GM23338 (cell line): Measurements from ENCODE around the gene RABGAP1L. TPM values are rescaled to one million over a fixed set of nuclear protein-coding genes. Genes with fewer than 3 reads are reported as not detected.

Experiments
- ATAC-seq: fragments of 200-7000 bp; cut with Tn5 transposase; 3 replicates; pipeline ENCODE4 v1.9.1; 2020
- DNase-seq: peaks from one replicate; pipeline ENCODE4 v3.0.0-alpha.2; 2015; ENCODE audit warnings: low spot score
- H2AFZ ChIP-seq: fragments of 200-600 bp; sonication (generic); 2 replicates; pipeline ENCODE4 v1.8.0; 2016; ENCODE audit warnings: antibody characterized with exemption, mild to moderate bottlenecking, moderate library complexity
- H3F3A ChIP-seq: fragments of 200-600 bp; sonication (generic); replicated peaks from 2 replicates; pipeline ENCODE4 v1.8.0; 2017; ENCODE audit warnings: antibody characterized with exemption, mixed run types, low read depth
- H3K27ac ChIP-seq: fragments of 200-600 bp; sonication (generic); 2 replicates; pipeline ENCODE4 v1.6.1; 2016; ENCODE audit warnings: low read depth
- H3K27me3 ChIP-seq: fragments of 200-600 bp; sonication (generic); 2 replicates; pipeline ENCODE4 v1.8.0; 2016; ENCODE audit warnings: mild to moderate bottlenecking, mixed run types, moderate library complexity; ENCODE audit not compliant: insufficient read depth
- H3K36me3 ChIP-seq: fragments of 200-600 bp; sonication (generic); 2 replicates; pipeline ENCODE4 v1.8.0; 2016; ENCODE audit warnings: mild to moderate bottlenecking; ENCODE audit not compliant: insufficient read depth
- H3K4me1 ChIP-seq: fragments of 200-600 bp; sonication (generic); 2 replicates; pipeline ENCODE4 v1.8.0; 2016; ENCODE audit warnings: mild to moderate bottlenecking, moderate library complexity; ENCODE audit not compliant: insufficient read depth
- H3K4me2 ChIP-seq: fragments of 200-600 bp; sonication (generic); 2 replicates; pipeline ENCODE4 v1.7.1; 2017; ENCODE audit warnings: mixed run types
- H3K4me3 ChIP-seq: fragments of 200-600 bp; sonication (generic); 2 replicates; pipeline ENCODE4 v1.6.1; 2016; ENCODE audit warnings: mixed run types
- H3K79me2 ChIP-seq: fragments of 200-600 bp; sonication (generic); replicated peaks from 2 replicates; pipeline ENCODE4 v1.8.0; 2017; ENCODE audit warnings: mild to moderate bottlenecking; ENCODE audit not compliant: insufficient read depth
- H3K9me2 ChIP-seq: fragments of 200-600 bp; sonication (generic); 2 replicates; pipeline ENCODE4 v1.8.0; 2017; ENCODE audit not compliant: insufficient read depth
- H4K20me1 ChIP-seq: fragments of 200-600 bp; sonication (generic); replicated peaks from 2 replicates; pipeline ENCODE4 v1.8.0; 2017; ENCODE audit warnings: mild to moderate bottlenecking; ENCODE audit not compliant: insufficient read depth
- H3K27ac Mint-ChIP-seq: 2 replicates; pipeline ENCODE4 v1.8.0; 2020; ENCODE audit warnings: inconsistent platforms, mild to moderate bottlenecking, moderate library complexity, mixed read lengths
- H3K27me3 Mint-ChIP-seq: 3 replicates; pipeline ENCODE4 v1.8.0; 2022; ENCODE audit warnings: low read depth, mild to moderate bottlenecking, moderate library complexity, mixed read lengths, inconsistent platforms; ENCODE audit not compliant: insufficient read depth, poor library complexity
- H3K36me3 Mint-ChIP-seq: 3 replicates; pipeline ENCODE4 v1.8.0; 2021; ENCODE audit warnings: low read depth, mild to moderate bottlenecking, inconsistent platforms, moderate library complexity, mixed read lengths
- H3K4me1 Mint-ChIP-seq: 3 replicates; pipeline ENCODE4 v1.8.0; 2020; ENCODE audit warnings: mild to moderate bottlenecking, inconsistent platforms, mixed read lengths
- H3K4me3 Mint-ChIP-seq: 3 replicates; pipeline ENCODE4 v1.8.0; 2021; ENCODE audit warnings: moderate library complexity, mild to moderate bottlenecking, inconsistent platforms, mixed read lengths
- H3K9me3 Mint-ChIP-seq: 3 replicates; pipeline ENCODE4 v1.8.0; 2020; ENCODE audit warnings: moderate library complexity, mild to moderate bottlenecking, inconsistent platforms, mixed read lengths
- CREB1 ChIP-seq: fragments of 250-450 bp; sonication (Bioruptor Pico); IDR thresholded peaks from 2 replicates; pipeline ENCODE4 v1.5.0; 2020; ENCODE audit warnings: low read depth, mild to moderate bottlenecking, moderate library complexity
- EZH2 ChIP-seq: fragments of 200-600 bp; sonication (generic); IDR thresholded peaks from one replicate; pipeline ENCODE4 v1.8.0; 2017; ENCODE audit warnings: antibody characterized with exemption, mild to moderate bottlenecking, low read depth; ENCODE audit not compliant: unreplicated experiment
- EZH2phosphoT487 ChIP-seq: fragments of 200-600 bp; sonication (generic); IDR thresholded peaks from one replicate; pipeline ENCODE4 v1.8.1; 2018; ENCODE audit warnings: antibody characterized with exemption; ENCODE audit not compliant: unreplicated experiment
- JUNB ChIP-seq: IDR thresholded peaks from one replicate; pipeline ENCODE4 v1.6.1; 2016; ENCODE audit warnings: antibody characterized with exemption; ENCODE audit not compliant: unreplicated experiment
- NANOG ChIP-seq: IDR thresholded peaks from 2 replicates; pipeline ENCODE4 v1.6.1; 2016; ENCODE audit warnings: antibody characterized with exemption, borderline replicate concordance
- POLR2AphosphoS5 ChIP-seq: IDR thresholded peaks from 2 replicates; pipeline ENCODE4 v1.6.1; 2016; ENCODE audit warnings: antibody characterized with exemption, low read depth
- STAT1 ChIP-seq: IDR thresholded peaks from one replicate; pipeline ENCODE4 v1.6.1; 2016; ENCODE audit warnings: antibody characterized with exemption; ENCODE audit not compliant: unreplicated experiment
- ZNF114 ChIP-seq: fragments of 250-450 bp; sonication (Bioruptor Pico); IDR thresholded peaks from 2 replicates; pipeline ENCODE4 v1.5.0; 2020; ENCODE audit warnings: mild to moderate bottlenecking, moderate library complexity
- ZNF331 ChIP-seq: fragments of 250-450 bp; sonication (Bioruptor Pico); IDR thresholded peaks from 2 replicates; pipeline ENCODE4 v1.5.0; 2020; ENCODE audit warnings: low read depth, mild to moderate bottlenecking, moderate library complexity
- polyA plus RNA-seq: library from polyadenylated mRNA; unstranded; fragments of >200 nt; fragmentation: Nextera tagmentation; extraction: Ambion mirVana; gene quantifications from 2 replicates; pipeline ENCODE4 v1.2.1, GENCODE V29; 2016
- total RNA-seq: library from RNA; depleted of rRNA; stranded (reverse); fragments of >200 nt; shearing (Covaris generic); gene quantifications from 2 replicates; pipeline ENCODE4 v1.2.3, GENCODE V29; 2014
- TF ChIP-seq, protein P1 (sequence below), 2 experiments: fragments of 200-600 bp in 1 of 2; sonication (generic) in 1 of 2; conservative IDR thresholded peaks; 2 replicates each; pipeline versions ENCODE4 v1.5.1 to v1.6.1; 2016 to 2017; ENCODE audit warnings: antibody characterized with exemption in 2 of 2, low read depth in 2 of 2, mild to moderate bottlenecking in 2 of 2, moderate library complexity in 1 of 2
- TF ChIP-seq, protein P2 (sequence below): IDR thresholded peaks from one replicate; pipeline ENCODE4 v1.6.1; 2018; ENCODE audit warnings: antibody characterized with exemption; ENCODE audit not compliant: unreplicated experiment
- TF ChIP-seq, protein P3 (sequence below): fragments of 250-450 bp; sonication (Bioruptor Pico); IDR thresholded peaks from 2 replicates; pipeline ENCODE4 v1.5.0; 2020; ENCODE audit warnings: mild to moderate bottlenecking, moderate library complexity
- TF ChIP-seq, protein P4 (sequence below): IDR thresholded peaks from 2 replicates; pipeline ENCODE4 v1.6.1; 2016; ENCODE audit warnings: antibody characterized with exemption

Gene RABGAP1L
- total and polyA plus RNA-seq, 2 experiments from 2014 or later, result 83.2 to 136 TPM

DNA sequence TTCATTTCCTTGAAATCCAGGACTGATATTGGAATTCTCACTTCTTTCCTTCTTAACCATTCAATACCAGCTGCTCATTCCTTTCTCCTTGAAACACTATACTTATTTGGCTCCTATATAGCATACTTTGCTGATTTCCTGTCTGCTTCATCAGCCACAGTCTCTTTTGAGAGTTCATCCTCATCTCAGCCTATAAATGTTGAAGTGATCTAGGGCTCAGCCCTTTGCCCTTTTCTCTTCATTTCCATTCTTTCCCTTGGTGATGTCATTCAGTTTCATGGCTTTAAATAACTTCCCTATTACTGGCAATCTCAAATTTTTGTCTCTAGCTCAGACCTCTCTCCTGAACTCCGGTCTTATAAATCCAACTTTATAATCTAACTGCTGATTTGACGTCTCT, 24.1 kb upstream of the RABGAP1L start:
- no peaks in the 10 kb centered on the region for H3K27me3 ChIP-seq
- TF ChIP-seq, protein P1, sequence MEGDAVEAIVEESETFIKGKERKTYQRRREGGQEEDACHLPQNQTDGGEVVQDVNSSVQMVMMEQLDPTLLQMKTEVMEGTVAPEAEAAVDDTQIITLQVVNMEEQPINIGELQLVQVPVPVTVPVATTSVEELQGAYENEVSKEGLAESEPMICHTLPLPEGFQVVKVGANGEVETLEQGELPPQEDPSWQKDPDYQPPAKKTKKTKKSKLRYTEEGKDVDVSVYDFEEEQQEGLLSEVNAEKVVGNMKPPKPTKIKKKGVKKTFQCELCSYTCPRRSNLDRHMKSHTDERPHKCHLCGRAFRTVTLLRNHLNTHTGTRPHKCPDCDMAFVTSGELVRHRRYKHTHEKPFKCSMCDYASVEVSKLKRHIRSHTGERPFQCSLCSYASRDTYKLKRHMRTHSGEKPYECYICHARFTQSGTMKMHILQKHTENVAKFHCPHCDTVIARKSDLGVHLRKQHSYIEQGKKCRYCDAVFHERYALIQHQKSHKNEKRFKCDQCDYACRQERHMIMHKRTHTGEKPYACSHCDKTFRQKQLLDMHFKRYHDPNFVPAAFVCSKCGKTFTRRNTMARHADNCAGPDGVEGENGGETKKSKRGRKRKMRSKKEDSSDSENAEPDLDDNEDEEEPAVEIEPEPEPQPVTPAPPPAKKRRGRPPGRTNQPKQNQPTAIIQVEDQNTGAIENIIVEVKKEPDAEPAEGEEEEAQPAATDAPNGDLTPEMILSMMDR (conservative IDR thresholded peaks at IDR 0.05; ENCODE audit: low read depth in 2 of 2), result no peak
- TF ChIP-seq CREB1 (CRISPR knock-in tag) (no peak), NANOG (no peak), ZNF331 (CRISPR knock-in tag) (no peak), EZH2phosphoT487 (no peak), EZH2 (no peak), ZNF114 (CRISPR knock-in tag) (no peak), JUNB (no peak), STAT1 (no peak), POLR2AphosphoS5 (no peak)
- TF ChIP-seq, protein P2, sequence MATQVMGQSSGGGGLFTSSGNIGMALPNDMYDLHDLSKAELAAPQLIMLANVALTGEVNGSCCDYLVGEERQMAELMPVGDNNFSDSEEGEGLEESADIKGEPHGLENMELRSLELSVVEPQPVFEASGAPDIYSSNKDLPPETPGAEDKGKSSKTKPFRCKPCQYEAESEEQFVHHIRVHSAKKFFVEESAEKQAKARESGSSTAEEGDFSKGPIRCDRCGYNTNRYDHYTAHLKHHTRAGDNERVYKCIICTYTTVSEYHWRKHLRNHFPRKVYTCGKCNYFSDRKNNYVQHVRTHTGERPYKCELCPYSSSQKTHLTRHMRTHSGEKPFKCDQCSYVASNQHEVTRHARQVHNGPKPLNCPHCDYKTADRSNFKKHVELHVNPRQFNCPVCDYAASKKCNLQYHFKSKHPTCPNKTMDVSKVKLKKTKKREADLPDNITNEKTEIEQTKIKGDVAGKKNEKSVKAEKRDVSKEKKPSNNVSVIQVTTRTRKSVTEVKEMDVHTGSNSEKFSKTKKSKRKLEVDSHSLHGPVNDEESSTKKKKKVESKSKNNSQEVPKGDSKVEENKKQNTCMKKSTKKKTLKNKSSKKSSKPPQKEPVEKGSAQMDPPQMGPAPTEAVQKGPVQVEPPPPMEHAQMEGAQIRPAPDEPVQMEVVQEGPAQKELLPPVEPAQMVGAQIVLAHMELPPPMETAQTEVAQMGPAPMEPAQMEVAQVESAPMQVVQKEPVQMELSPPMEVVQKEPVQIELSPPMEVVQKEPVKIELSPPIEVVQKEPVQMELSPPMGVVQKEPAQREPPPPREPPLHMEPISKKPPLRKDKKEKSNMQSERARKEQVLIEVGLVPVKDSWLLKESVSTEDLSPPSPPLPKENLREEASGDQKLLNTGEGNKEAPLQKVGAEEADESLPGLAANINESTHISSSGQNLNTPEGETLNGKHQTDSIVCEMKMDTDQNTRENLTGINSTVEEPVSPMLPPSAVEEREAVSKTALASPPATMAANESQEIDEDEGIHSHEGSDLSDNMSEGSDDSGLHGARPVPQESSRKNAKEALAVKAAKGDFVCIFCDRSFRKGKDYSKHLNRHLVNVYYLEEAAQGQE, result no peak
- TF ChIP-seq, protein P3, sequence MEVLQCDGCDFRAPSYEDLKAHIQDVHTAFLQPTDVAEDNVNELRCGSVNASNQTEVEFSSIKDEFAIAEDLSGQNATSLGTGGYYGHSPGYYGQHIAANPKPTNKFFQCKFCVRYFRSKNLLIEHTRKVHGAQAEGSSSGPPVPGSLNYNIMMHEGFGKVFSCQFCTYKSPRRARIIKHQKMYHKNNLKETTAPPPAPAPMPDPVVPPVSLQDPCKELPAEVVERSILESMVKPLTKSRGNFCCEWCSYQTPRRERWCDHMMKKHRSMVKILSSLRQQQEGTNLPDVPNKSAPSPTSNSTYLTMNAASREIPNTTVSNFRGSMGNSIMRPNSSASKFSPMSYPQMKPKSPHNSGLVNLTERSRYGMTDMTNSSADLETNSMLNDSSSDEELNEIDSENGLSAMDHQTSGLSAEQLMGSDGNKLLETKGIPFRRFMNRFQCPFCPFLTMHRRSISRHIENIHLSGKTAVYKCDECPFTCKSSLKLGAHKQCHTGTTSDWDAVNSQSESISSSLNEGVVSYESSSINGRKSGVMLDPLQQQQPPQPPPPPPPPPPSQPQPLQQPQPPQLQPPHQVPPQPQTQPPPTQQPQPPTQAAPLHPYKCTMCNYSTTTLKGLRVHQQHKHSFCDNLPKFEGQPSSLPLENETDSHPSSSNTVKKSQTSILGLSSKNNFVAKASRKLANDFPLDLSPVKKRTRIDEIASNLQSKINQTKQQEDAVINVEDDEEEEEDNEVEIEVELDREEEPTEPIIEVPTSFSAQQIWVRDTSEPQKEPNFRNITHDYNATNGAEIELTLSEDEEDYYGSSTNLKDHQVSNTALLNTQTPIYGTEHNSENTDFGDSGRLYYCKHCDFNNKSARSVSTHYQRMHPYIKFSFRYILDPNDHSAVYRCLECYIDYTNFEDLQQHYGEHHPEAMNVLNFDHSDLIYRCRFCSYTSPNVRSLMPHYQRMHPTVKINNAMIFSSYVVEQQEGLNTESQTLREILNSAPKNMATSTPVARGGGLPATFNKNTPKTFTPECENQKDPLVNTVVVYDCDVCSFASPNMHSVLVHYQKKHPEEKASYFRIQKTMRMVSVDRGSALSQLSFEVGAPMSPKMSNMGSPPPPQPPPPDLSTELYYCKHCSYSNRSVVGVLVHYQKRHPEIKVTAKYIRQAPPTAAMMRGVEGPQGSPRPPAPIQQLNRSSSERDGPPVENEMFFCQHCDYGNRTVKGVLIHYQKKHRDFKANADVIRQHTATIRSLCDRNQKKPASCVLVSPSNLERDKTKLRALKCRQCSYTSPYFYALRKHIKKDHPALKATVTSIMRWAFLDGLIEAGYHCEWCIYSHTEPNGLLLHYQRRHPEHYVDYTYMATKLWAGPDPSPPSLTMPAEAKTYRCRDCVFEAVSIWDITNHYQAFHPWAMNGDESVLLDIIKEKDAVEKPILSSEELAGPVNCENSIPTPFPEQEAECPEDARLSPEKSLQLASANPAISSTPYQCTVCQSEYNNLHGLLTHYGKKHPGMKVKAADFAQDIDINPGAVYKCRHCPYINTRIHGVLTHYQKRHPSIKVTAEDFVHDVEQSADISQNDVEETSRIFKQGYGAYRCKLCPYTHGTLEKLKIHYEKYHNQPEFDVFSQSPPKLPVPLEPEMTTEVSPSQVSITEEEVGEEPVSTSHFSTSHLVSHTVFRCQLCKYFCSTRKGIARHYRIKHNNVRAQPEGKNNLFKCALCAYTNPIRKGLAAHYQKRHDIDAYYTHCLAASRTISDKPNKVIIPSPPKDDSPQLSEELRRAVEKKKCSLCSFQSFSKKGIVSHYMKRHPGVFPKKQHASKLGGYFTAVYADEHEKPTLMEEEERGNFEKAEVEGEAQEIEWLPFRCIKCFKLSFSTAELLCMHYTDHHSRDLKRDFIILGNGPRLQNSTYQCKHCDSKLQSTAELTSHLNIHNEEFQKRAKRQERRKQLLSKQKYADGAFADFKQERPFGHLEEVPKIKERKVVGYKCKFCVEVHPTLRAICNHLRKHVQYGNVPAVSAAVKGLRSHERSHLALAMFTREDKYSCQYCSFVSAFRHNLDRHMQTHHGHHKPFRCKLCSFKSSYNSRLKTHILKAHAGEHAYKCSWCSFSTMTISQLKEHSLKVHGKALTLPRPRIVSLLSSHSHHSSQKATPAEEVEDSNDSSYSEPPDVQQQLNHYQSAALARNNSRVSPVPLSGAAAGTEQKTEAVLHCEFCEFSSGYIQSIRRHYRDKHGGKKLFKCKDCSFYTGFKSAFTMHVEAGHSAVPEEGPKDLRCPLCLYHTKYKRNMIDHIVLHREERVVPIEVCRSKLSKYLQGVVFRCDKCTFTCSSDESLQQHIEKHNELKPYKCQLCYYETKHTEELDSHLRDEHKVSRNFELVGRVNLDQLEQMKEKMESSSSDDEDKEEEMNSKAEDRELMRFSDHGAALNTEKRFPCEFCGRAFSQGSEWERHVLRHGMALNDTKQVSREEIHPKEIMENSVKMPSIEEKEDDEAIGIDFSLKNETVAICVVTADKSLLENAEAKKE, result no peak
- TF ChIP-seq, protein P4, sequence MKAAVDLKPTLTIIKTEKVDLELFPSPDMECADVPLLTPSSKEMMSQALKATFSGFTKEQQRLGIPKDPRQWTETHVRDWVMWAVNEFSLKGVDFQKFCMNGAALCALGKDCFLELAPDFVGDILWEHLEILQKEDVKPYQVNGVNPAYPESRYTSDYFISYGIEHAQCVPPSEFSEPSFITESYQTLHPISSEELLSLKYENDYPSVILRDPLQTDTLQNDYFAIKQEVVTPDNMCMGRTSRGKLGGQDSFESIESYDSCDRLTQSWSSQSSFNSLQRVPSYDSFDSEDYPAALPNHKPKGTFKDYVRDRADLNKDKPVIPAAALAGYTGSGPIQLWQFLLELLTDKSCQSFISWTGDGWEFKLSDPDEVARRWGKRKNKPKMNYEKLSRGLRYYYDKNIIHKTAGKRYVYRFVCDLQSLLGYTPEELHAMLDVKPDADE, result no peak
- H3K4me1 Mint-ChIP-seq, result peaks cover 6% of the 10 kb centered on the region
- H3K27ac ChIP-seq, result no peak overlapping the region
- H3K9me3 Mint-ChIP-seq, result no peaks in the 10 kb centered on the region; the same call in 2 of the 3 replicates
- ATAC-seq (no peak), DNase-seq (no peak)
- no peaks in the 10 kb centered on the region for H3F3A ChIP-seq
- peaks cover 2% of the 10 kb centered on the region for H3K27me3 Mint-ChIP-seq
- H3K79me2 ChIP-seq, result no peaks in the 10 kb centered on the region
- H2AFZ ChIP-seq, result no peak overlapping the region
- no peaks in the 10 kb centered on the region for H3K4me1 ChIP-seq
- peaks cover 3% of the 10 kb centered on the region; the same call in 1 of the 2 replicates for H3K9me2 ChIP-seq
- no peak overlapping the region for H3K4me3 Mint-ChIP-seq
- no peak overlapping the region for H3K4me3 ChIP-seq
- H3K27ac Mint-ChIP-seq, result no peak overlapping the region
- no peaks in the 10 kb centered on the region for H4K20me1 ChIP-seq
- H3K36me3 Mint-ChIP-seq, result peaks cover 4% of the 10 kb centered on the region; the same call in 2 of the 3 replicates
- no peaks in the 10 kb centered on the region for H3K36me3 ChIP-seq
- H3K4me2 ChIP-seq, result no peak overlapping the region
